GM12878 (cell line): ENCODE data around the gene FOXO1. TPM values are rescaled to one million over a fixed set of nuclear protein-coding genes. Genes with fewer than 3 reads are reported as not detected.

Experiments used
- ASH2L ChIP-seq: fragments of 300-600, 200-600 bp; sonication (generic); IDR thresholded peaks from 2 replicates; pipeline ENCODE4 v1.6.1; 2017; ENCODE audit warnings: low read depth, mild to moderate bottlenecking, borderline replicate concordance
- CREB1 ChIP-seq: IDR thresholded peaks from 2 replicates; pipeline ENCODE4 v1.6.1; 2012; ENCODE audit warnings: low read depth, mild to moderate bottlenecking, inconsistent platforms
- NRF1 ChIP-seq: conservative IDR thresholded peaks from 2 replicates; pipeline ENCODE4 v1.6.1; 2011; ENCODE audit warnings: mild to moderate bottlenecking, low read depth, low read length, improper control_type of control experiment
- REST ChIP-seq: IDR thresholded peaks from 2 replicates; pipeline ENCODE4 v1.6.1; 2012; ENCODE audit warnings: mild to moderate bottlenecking, low read depth, low read length
- ZNF217 ChIP-seq: fragments of 450-650 bp; IDR thresholded peaks from 2 replicates; pipeline ENCODE4 v1.6.1; 2017; ENCODE audit warnings: antibody characterized with exemption, mild to moderate bottlenecking
- ZNF274 ChIP-seq: IDR thresholded peaks from one replicate; pipeline ENCODE4 v1.8.0; 2011; ENCODE audit not compliant: insufficient read length, insufficient read depth
- polyA plus RNA-seq, 11 experiments: library from polyadenylated mRNA; depleted of rRNA in 4 of 11; unstranded in 6 of 11; stranded (reverse) in 5 of 11; fragments of >200 nt; fragmentation: Nextera tagmentation in 4 of 11; fragmentation: Illumina TruSeq in 1 of 11; extraction: Ambion mirVana in 4 of 11; extraction: Trizol in 1 of 11; gene quantifications; 1 replicate in 1 of 11; 2 replicates in 10 of 11; pipeline versions ENCODE4 v1.2.1 to v1.2.3, GENCODE V29; 2011 to 2016; ENCODE audit warnings: inconsistent platforms in 2 of 11, missing spikeins in 2 of 11, low read depth in 1 of 11
- total RNA-seq, 4 experiments: library from RNA; depleted of rRNA in 3 of 4; stranded (reverse); fragments of >200 nt in 3 of 4; fragmentation: Illumina TruSeq in 1 of 4; extraction: Trizol in 1 of 4; gene quantifications; 2 replicates each; pipeline versions ENCODE4 v1.2.1 to v1.2.3, GENCODE V29; 2013 to 2021
- TF ChIP-seq, protein P1 (sequence below): fragments of 450-650 bp; IDR thresholded peaks from 2 replicates; pipeline ENCODE4 v1.6.1; 2017; ENCODE audit warnings: low read depth, mild to moderate bottlenecking, moderate library complexity

Gene FOXO1
- total and polyA plus RNA-seq, 10 of the 15 experiments (the other 5 are each of a cell fraction or from before 2014, with no cell fraction given) = 0.58 to 8.3 (median 0.88) TPM

- TF ChIP-seq REST = no peak
- TF ChIP-seq ZNF217 = no peak
- no peak for TF ChIP-seq NRF1
- TF ChIP-seq ZNF274 = no peak
- TF ChIP-seq ASH2L = no peak
- no peak for TF ChIP-seq CREB1
- TF ChIP-seq, protein P1, sequence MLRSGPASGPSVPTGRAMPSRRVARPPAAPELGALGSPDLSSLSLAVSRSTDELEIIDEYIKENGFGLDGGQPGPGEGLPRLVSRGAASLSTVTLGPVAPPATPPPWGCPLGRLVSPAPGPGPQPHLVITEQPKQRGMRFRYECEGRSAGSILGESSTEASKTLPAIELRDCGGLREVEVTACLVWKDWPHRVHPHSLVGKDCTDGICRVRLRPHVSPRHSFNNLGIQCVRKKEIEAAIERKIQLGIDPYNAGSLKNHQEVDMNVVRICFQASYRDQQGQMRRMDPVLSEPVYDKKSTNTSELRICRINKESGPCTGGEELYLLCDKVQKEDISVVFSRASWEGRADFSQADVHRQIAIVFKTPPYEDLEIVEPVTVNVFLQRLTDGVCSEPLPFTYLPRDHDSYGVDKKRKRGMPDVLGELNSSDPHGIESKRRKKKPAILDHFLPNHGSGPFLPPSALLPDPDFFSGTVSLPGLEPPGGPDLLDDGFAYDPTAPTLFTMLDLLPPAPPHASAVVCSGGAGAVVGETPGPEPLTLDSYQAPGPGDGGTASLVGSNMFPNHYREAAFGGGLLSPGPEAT = no peak
- TF ChIP-seq, all 136 proteins: peak for 0
These were observed 47.6 kb downstream of the FOXO1 start (continued) for GRCh38 chr13:40618581-40619478.
